Spleen (tissue), 7 donors: ENCODE results near the gene TSKS.

ENCODE experiments used
- POLR2A ChIP-seq, 3 donors: fragments of 450-650 bp; IDR thresholded peaks; one replicate each; pipeline ENCODE4 v1.5.1; 2017; ENCODE audit warnings: antibody characterized with exemption in 3 of 3, mild to moderate bottlenecking in 1 of 3
- POLR2AphosphoS5 ChIP-seq, 3 donors: sonication (generic); formaldehyde crosslinking; IDR thresholded peaks; one replicate each; pipeline ENCODE4 v1.5.1; 2017; ENCODE audit warnings: antibody characterized with exemption in 3 of 3
- TF ChIP-seq, protein P1 (sequence below), 11 experiments: fragments of 200-600 bp in 7 of 11; fragments of 450-650 bp in 4 of 11; sonication (generic) in 4 of 11; IDR thresholded peaks in 8 of 11; conservative IDR thresholded peaks in 3 of 11; 1 replicate in 7 of 11; 2 replicates in 4 of 11; pipeline versions ENCODE4 v1.4.0 to v1.8.0; 2016 to 2021; ENCODE audit warnings: antibody characterized with exemption in 11 of 11, inconsistent platforms in 4 of 11, mild to moderate bottlenecking in 1 of 11
- donor health status: DM: no; HTN: no; CAD: no; lungs with moderate emphysema.
- donor health status: DM: no; HTN: no; CAD: no.
- donor health status: DM: no; HTN: no; CAD: no.

DNA sequence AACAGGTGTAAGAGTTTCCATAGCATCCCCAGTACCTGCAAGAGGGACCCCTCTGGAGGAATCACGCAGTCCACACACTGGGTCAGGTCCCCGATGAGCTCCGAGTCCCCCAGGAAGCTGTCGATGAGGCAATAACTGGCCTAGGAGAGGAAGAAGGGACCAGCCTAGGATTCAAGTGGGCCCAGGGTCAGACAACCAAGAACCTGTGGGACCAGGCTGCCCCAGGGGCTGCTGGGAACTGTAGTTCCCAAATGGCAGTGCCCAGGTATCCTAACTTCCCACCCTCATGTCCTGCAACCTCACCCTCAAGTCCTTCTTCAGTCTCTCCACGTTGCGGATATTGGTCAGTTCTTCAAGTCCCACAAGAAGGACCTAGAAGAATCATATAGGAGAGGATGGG lies 48.2 kb upstream of the TSKS start:
- TF ChIP-seq, protein P1, sequence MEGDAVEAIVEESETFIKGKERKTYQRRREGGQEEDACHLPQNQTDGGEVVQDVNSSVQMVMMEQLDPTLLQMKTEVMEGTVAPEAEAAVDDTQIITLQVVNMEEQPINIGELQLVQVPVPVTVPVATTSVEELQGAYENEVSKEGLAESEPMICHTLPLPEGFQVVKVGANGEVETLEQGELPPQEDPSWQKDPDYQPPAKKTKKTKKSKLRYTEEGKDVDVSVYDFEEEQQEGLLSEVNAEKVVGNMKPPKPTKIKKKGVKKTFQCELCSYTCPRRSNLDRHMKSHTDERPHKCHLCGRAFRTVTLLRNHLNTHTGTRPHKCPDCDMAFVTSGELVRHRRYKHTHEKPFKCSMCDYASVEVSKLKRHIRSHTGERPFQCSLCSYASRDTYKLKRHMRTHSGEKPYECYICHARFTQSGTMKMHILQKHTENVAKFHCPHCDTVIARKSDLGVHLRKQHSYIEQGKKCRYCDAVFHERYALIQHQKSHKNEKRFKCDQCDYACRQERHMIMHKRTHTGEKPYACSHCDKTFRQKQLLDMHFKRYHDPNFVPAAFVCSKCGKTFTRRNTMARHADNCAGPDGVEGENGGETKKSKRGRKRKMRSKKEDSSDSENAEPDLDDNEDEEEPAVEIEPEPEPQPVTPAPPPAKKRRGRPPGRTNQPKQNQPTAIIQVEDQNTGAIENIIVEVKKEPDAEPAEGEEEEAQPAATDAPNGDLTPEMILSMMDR (IDR thresholded peaks at IDR 0.05 in 8 of 11, conservative IDR thresholded peaks at IDR 0.05 in 3 of 11) = no peak
- no peak for TF ChIP-seq POLR2AphosphoS5 (IDR thresholded peaks at IDR 0.05)
- no peak for TF ChIP-seq POLR2A (IDR thresholded peaks at IDR 0.05)
